A673 (cell line): ENCODE results near the gene HMGCS2. TPM values are rescaled to one million over a fixed set of nuclear protein-coding genes. Genes with fewer than 3 reads are reported as not detected.

Source experiments
- BruUV-seq: library from RNA; stranded (reverse); fragments of 400-500 nt; replicated peaks from 2 replicates; lab custom pipeline; 2021; lab: Mats Ljungman, UMichigan
- CTCF ChIA-PET: fragments of 300-600 bp; sonication (Branson Sonifier 250); formaldehyde crosslinking; loops from one replicate; lab custom pipeline; 2022; ENCODE audit warnings: antibody characterized with exemption; lab: Charles Lee
- POLR2A ChIA-PET: fragments of 300-600 bp; sonication (Branson Sonifier 250); formaldehyde crosslinking; loops from one replicate; lab custom pipeline; 2022; ENCODE audit warnings: antibody characterized with exemption; ENCODE audit not compliant: low non-redundant PET; lab: Charles Lee
- DNase-seq: peaks from one replicate; pipeline ENCODE4 v3.0.0-alpha.2; 2015; ENCODE audit warnings: low spot score
- H3K27ac ChIP-seq: fragments of 200-600 bp; sonication (generic); 2 replicates; pipeline ENCODE4 v1.5.1; 2016; ENCODE audit warnings: mixed run types, low read depth, mild to moderate bottlenecking, mixed read lengths, antibody characterized with exemption, low read length; ENCODE audit not compliant: poor library complexity, severe bottlenecking
- H3K27me3 ChIP-seq: fragments of 200-600 bp; sonication (generic); replicated peaks from 2 replicates; pipeline ENCODE4 v1.6.1; 2017; ENCODE audit warnings: mixed run types, low read depth, mild to moderate bottlenecking, mixed read lengths, antibody characterized with exemption, low read length; ENCODE audit not compliant: insufficient read depth, poor library complexity
- H3K36me3 ChIP-seq: fragments of 200-600 bp; sonication (generic); 2 replicates; pipeline ENCODE4 v1.6.1; 2016; ENCODE audit warnings: mixed run types, mild to moderate bottlenecking, mixed read lengths, antibody characterized with exemption, low read length; ENCODE audit not compliant: insufficient read depth, poor library complexity, severe bottlenecking
- H3K4me1 ChIP-seq: fragments of 200-600 bp; sonication (generic); 2 replicates; pipeline ENCODE4 v1.6.1; 2017; ENCODE audit warnings: mixed run types, mild to moderate bottlenecking, mixed read lengths, antibody characterized with exemption, low read length; ENCODE audit not compliant: insufficient read depth, poor library complexity, severe bottlenecking
- H3K4me3 ChIP-seq: fragments of 200-600 bp; sonication (generic); 2 replicates; pipeline ENCODE4 v1.5.1; 2016; ENCODE audit warnings: low read depth, mixed run types, mild to moderate bottlenecking, mixed read lengths, low read length; ENCODE audit not compliant: poor library complexity, severe bottlenecking
- H3K9me3 ChIP-seq: fragments of 200-600 bp; sonication (generic); 2 replicates; pipeline ENCODE4 v1.6.1; 2016; ENCODE audit warnings: mixed run types, low read depth, mild to moderate bottlenecking, mixed read lengths, antibody characterized with exemption, low read length; ENCODE audit not compliant: poor library complexity, severe bottlenecking
- EZH2 ChIP-seq: fragments of 200-600 bp; sonication (generic); IDR thresholded peaks from 2 replicates; pipeline ENCODE4 v1.6.1; 2017; ENCODE audit warnings: borderline replicate concordance, low read depth, mild to moderate bottlenecking, mixed read lengths, antibody characterized with exemption, low read length; ENCODE audit not compliant: poor library complexity, severe bottlenecking
- intact Hi-C: fragments of 100-400 bp; cut with micrococcal nuclease; formaldehyde crosslinking; loops from one replicate; pipeline ENCODE4 v1.10.0; 2022; ENCODE audit not compliant: unreplicated experiment
- total RNA-seq: library from RNA; stranded (reverse); gene quantifications from 2 replicates; pipeline ENCODE4 v1.2.3, GENCODE V29; 2021
- TF ChIP-seq, protein P1 (sequence below): fragments of 300-800, 200-600 bp; sonication (generic); conservative IDR thresholded peaks from 2 replicates; pipeline ENCODE4 v1.5.1; 2017; ENCODE audit warnings: low read depth, mild to moderate bottlenecking, antibody characterized with exemption, low read length, moderate library complexity, mixed read lengths

Gene HMGCS2
- total RNA-seq, 1 experiment from 2014 or later = not detected

DNA sequence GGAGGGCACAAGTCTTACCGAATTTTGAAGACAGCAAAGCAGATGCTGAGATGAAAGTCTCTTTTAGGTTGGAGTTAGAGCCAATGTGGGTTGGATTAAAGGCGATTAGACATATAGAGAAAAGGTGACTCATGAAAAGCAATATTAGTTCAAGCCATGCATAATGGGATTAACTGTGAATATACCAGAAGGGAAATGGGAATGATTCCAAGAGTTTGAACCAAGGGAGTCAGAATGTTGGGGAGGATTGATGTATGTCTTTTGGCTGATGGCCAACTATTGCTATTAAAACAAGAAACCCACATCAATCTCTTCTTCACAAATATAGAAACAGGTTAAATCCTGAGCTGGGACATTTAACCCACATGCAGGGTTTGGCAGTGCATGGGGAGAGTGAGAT, 1.2 kb downstream of the HMGCS2 start:
- H3K36me3 ChIP-seq = no peaks in the 10 kb centered on the region
- POLR2A ChIA-PET = no interaction called here
- intact Hi-C loops = no loop called here
- H3K9me3 ChIP-seq = no peaks in the 10 kb centered on the region
- CTCF ChIA-PET = no interaction called here
- H3K27ac ChIP-seq = no peak overlapping the region
- H3K4me3 ChIP-seq = no peak overlapping the region
- H3K4me1 ChIP-seq = peaks cover 43% of the 10 kb centered on the region
- DNase-seq = peak; percentile 95
- TF ChIP-seq, protein P1, sequence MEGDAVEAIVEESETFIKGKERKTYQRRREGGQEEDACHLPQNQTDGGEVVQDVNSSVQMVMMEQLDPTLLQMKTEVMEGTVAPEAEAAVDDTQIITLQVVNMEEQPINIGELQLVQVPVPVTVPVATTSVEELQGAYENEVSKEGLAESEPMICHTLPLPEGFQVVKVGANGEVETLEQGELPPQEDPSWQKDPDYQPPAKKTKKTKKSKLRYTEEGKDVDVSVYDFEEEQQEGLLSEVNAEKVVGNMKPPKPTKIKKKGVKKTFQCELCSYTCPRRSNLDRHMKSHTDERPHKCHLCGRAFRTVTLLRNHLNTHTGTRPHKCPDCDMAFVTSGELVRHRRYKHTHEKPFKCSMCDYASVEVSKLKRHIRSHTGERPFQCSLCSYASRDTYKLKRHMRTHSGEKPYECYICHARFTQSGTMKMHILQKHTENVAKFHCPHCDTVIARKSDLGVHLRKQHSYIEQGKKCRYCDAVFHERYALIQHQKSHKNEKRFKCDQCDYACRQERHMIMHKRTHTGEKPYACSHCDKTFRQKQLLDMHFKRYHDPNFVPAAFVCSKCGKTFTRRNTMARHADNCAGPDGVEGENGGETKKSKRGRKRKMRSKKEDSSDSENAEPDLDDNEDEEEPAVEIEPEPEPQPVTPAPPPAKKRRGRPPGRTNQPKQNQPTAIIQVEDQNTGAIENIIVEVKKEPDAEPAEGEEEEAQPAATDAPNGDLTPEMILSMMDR = no peak
- no peak for TF ChIP-seq EZH2
- H3K27me3 ChIP-seq = no peaks in the 10 kb centered on the region
- BruUV-seq = no TSS peak

DNA sequence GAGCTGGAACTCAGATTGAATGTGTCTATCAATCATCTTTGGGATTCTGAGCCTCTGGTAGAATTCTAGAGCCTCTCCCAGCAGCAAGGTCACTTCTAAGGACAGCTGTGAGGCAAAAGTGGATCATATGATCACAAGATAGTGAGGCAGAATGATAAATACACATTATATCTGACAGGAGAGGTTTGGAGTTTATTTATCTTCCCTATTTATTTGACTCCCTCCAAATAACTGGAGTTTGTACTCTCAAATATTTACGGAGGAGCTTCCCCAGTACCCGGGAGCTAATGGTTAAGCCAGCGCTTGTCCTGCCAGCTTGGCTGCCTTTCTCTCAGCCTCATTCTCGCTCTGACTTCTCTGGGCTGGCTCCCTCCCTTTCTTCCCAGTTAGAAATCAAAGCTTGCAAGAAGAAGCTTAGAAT, 2.3 kb downstream of the HMGCS2 start:
- intact Hi-C loops = no loop called here
- no peaks in the 10 kb centered on the region for H3K36me3 ChIP-seq
- CTCF ChIA-PET = interaction anchor here (1.1 kb wide), 1 partner anchor 23 kb away, joined by 3 read pairs; no protein-coding TSS in a partner anchor
- no TSS peak for BruUV-seq
- H3K9me3 ChIP-seq = no peaks in the 10 kb centered on the region
- TF ChIP-seq, protein P1 = no peak
- no peak for TF ChIP-seq EZH2
- no peaks in the 10 kb centered on the region for H3K27me3 ChIP-seq
- peaks cover 39% of the 10 kb centered on the region for H3K4me1 ChIP-seq
- H3K4me3 ChIP-seq = no peak overlapping the region
- no peak for DNase-seq
- POLR2A ChIA-PET = no interaction called here
- no peak overlapping the region for H3K27ac ChIP-seq

DNA sequence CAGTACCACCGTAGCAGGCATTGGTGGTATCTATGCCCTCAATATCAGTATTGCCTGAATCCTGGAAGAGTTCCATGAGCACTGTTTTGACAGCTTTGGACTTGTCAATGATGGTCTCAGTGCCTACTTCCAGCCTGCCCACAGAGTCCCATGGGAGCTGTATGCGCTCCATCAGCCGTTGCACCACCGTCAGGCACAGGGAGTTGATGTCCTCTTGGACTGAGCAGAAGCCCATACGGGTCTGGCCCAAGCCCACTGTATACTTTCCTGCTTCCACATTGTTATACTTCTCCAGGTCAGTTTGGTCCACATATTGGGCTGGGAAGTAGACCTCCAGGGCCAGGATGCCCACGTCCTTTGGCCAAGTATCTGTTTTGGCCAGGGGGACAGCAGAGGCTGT, 4.5 kb downstream of the HMGCS2 start:
- no peaks in the 10 kb centered on the region for H3K9me3 ChIP-seq

More for the DNA sequence above, 4.5 kb downstream of the HMGCS2 start:
- intact Hi-C loops = no loop called here
- no peaks in the 10 kb centered on the region for H3K27me3 ChIP-seq
- H3K27ac ChIP-seq = no peak overlapping the region
- H3K36me3 ChIP-seq = no peaks in the 10 kb centered on the region
- CTCF ChIA-PET = no interaction called here
- POLR2A ChIA-PET = no interaction called here
- TF ChIP-seq, protein P1 = no peak
- no peak for TF ChIP-seq EZH2
- no TSS peak for BruUV-seq
- no peak overlapping the region for H3K4me3 ChIP-seq
- DNase-seq = no peak
- peaks cover 32% of the 10 kb centered on the region for H3K4me1 ChIP-seq
